HepG2 (cell line): ENCODE measurements around the gene CASP1. TPM values are rescaled to one million over a fixed set of nuclear protein-coding genes. Genes with fewer than 3 reads are reported as not detected.

ENCODE experiments used
- ARID5B ChIP-seq: IDR thresholded peaks from 2 replicates; pipeline ENCODE4 v1.4.0; 2020; ENCODE audit warnings: mild to moderate bottlenecking, missing genetic modification reagents
- ATF1 ChIP-seq: IDR thresholded peaks from 2 replicates; pipeline ENCODE4 v1.6.1; 2016; ENCODE audit warnings: mild to moderate bottlenecking, control low read depth
- DRAP1 ChIP-seq: IDR thresholded peaks from 2 replicates; pipeline ENCODE4 v1.6.1; 2016; ENCODE audit warnings: missing genetic modification reagents, missing compliant biosample characterization
- HNF1A ChIP-seq, 2 experiments: sonication (generic) in 1 of 2; formaldehyde crosslinking in 1 of 2; IDR thresholded peaks; 2 replicates each; pipeline versions ENCODE4 v1.4.0 to v1.6.1; 2016 to 2020; ENCODE audit warnings: borderline replicate concordance in 1 of 2, low read depth in 1 of 2, mild to moderate bottlenecking in 1 of 2, missing genetic modification reagents in 1 of 2
- KAT8 ChIP-seq: IDR thresholded peaks from 2 replicates; pipeline ENCODE4 v1.6.1; 2016; ENCODE audit warnings: missing genetic modification reagents, missing compliant biosample characterization
- MIER2 ChIP-seq: IDR thresholded peaks from 2 replicates; pipeline ENCODE4 v1.6.1; 2016; ENCODE audit warnings: missing biosample characterization, missing genetic modification reagents
- MTF2 ChIP-seq: sonication (generic); formaldehyde crosslinking; IDR thresholded peaks from 2 replicates; pipeline ENCODE4 v1.5.0; 2020; ENCODE audit warnings: missing genetic modification reagents, borderline replicate concordance
- NFKBIZ ChIP-seq: IDR thresholded peaks from 2 replicates; pipeline ENCODE4 v1.6.1; 2018; ENCODE audit warnings: missing genetic modification reagents, missing compliant biosample characterization
- POLR2AphosphoS5 ChIP-seq: IDR thresholded peaks from 2 replicates; pipeline ENCODE4 v1.6.1; 2012; ENCODE audit warnings: low read depth, low read length
- RARA ChIP-seq: IDR thresholded peaks from 2 replicates; pipeline ENCODE4 v1.6.1; 2016; ENCODE audit warnings: missing genetic modification reagents, missing compliant biosample characterization
- SIX4 ChIP-seq: sonication (generic); formaldehyde crosslinking; IDR thresholded peaks from 2 replicates; pipeline ENCODE4 v1.4.0; 2020; ENCODE audit warnings: missing genetic modification reagents
- TCF7 ChIP-seq: sonication (generic); IDR thresholded peaks from 2 replicates; pipeline ENCODE4 v1.6.1; 2016; ENCODE audit warnings: antibody characterized with exemption, low read depth
- TEAD3 ChIP-seq: optimal IDR thresholded peaks from 2 replicates; pipeline ENCODE3; 2016; ENCODE audit warnings: borderline replicate concordance
- TRAFD1 ChIP-seq: sonication (generic); formaldehyde crosslinking; IDR thresholded peaks from 2 replicates; pipeline ENCODE4 v1.5.1; 2020; ENCODE audit warnings: missing genetic modification reagents, mild to moderate bottlenecking, borderline replicate concordance
- YEATS4 ChIP-seq: sonication (generic); formaldehyde crosslinking; IDR thresholded peaks from 2 replicates; pipeline ENCODE4 v1.4.0; 2020; ENCODE audit warnings: missing genetic modification reagents, borderline replicate concordance
- ZBTB20 ChIP-seq: sonication (generic); formaldehyde crosslinking; IDR thresholded peaks from 2 replicates; pipeline ENCODE4 v1.8.1; 2023; ENCODE audit warnings: missing genetic modification reagents, low read depth, mild to moderate bottlenecking, borderline replicate concordance
- ZBTB26 ChIP-seq: IDR thresholded peaks from 2 replicates; pipeline ENCODE4 v1.6.1; 2016; ENCODE audit warnings: missing compliant biosample characterization, missing genetic modification reagents, borderline replicate concordance
- ZNF660 ChIP-seq: sonication (generic); formaldehyde crosslinking; IDR thresholded peaks from 2 replicates; pipeline ENCODE4 v1.5.1; 2020; ENCODE audit warnings: mild to moderate bottlenecking, low read depth, missing genetic modification reagents, borderline replicate concordance
- polyA plus RNA-seq, 8 experiments: library from polyadenylated mRNA; depleted of rRNA in 3 of 8; stranded (reverse) in 7 of 8; unstranded in 1 of 8; fragments of >200 nt; fragmentation: Illumina TruSeq in 4 of 8; extraction: Trizol in 4 of 8; gene quantifications; 2 replicates each; pipeline versions ENCODE4 v1.2.1 to v1.2.3, GENCODE V29; 2011 to 2016; ENCODE audit warnings: low read depth in 4 of 8, missing spikeins in 1 of 8, mixed read lengths in 1 of 8; ENCODE audit not compliant: insufficient read depth in 1 of 8
- total RNA-seq, 5 experiments: library from RNA; depleted of rRNA; stranded (reverse); fragments of >200 nt; fragmentation: Illumina TruSeq; extraction: Trizol; gene quantifications; 2 replicates each; pipeline ENCODE4 v1.2.3, GENCODE V29; 2016; ENCODE audit warnings: low read depth in 1 of 5

CASP1 gene
- total and polyA plus RNA-seq, 2 of the 13 experiments (the other 11 are each of a cell fraction or from before 2014, with no cell fraction given) = 0.34 to 5.2 TPM

- TF ChIP-seq ZBTB26 (no peak), POLR2AphosphoS5 (peak; percentile 61), TRAFD1 (CRISPR knock-in tag) (no peak), ZNF660 (no peak), KAT8 (CRISPR knock-in tag) (peak; percentile 73; the same call in 1 of the 2 replicates), MIER2 (CRISPR knock-in tag) (no peak), RARA (CRISPR knock-in tag) (peak; percentile 72), ATF1 (CRISPR knock-in tag) (no peak; the same call in 1 of the 2 replicates), HNF1A (IDR thresholded peaks at IDR 0.05; ENCODE audit: low read depth) (no peak), HNF1A (CRISPR knock-in tag; IDR thresholded peaks at IDR 0.05; ENCODE audit: borderline replicate concordance) (peak; percentile 49; the same call in 1 of the 2 replicates), DRAP1 (0 out of 2 replicates have a peak, but pooled peaks have one; percentile 30), TEAD3 (CRISPR knock-in tag) (peak; percentile 82), YEATS4 (CRISPR knock-in tag) (peak; percentile 54; the same call in 1 of the 2 replicates), MTF2 (CRISPR knock-in tag) (0 out of 2 replicates have a peak, but pooled peaks have one; percentile 34), SIX4 (CRISPR knock-in tag) (peak; percentile 95), NFKBIZ (CRISPR knock-in tag) (peak; percentile 70; the same call in 1 of the 2 replicates), TCF7 (peak; percentile 46; the same call in 1 of the 2 replicates), ARID5B (peak; percentile 93), ZBTB20 (CRISPR knock-in tag) (peak; percentile 66; the same call in 1 of the 2 replicates)
Observed at GRCh38 chr11:104995001-104995408, 39.9 kb downstream of the CASP1 start (continued).
